CD4-positive, alpha-beta T cell treated with Interleukin-4 for 1 hour (primary cell): Measurements from ENCODE around the gene CDKL2.
"Not testable (repeated sequence)": the region's sequence is repeated elsewhere in the genome, so short reads cannot be mapped to it uniquely, and the experiment has no call there.

ENCODE experiments used
- DNase-seq, 2 donors: peaks; one replicate each; pipeline ENCODE4 v3.0.0-alpha.2; 2020 to 2022

Gene CDKL2

GRCh38 chr4:75630174-75630936 lies at the start of gene CDKL2:
Gene CDKL2 (minus strand): TSS chr4:75630528. CDS start chr4:75625988, 4,540 bp downstream.
- peak; percentile 92 to 94 for DNase-seq

- DNase-seq, result no peak
Observed at GRCh38 chr4:75678965-75679364, 48.6 kb upstream of the CDKL2 start.

- no peak for DNase-seq
Observed at GRCh38 chr4:75678473-75678872, 48.1 kb upstream of the CDKL2 start.

GRCh38 chr4:75675004-75675531 lies 44.7 kb upstream of the CDKL2 start:
- no peak for DNase-seq

- no peak for DNase-seq
Observed at GRCh38 chr4:75673959-75674328, 43.6 kb upstream of the CDKL2 start.

GRCh38 chr4:75673027-75673958 lies 43.0 kb upstream of the CDKL2 start, which contains the start of gene G3BP2:
Gene G3BP2 (minus strand): TSS chr4:75673411. CDS start chr4:75662025, 11,386 bp downstream.
- DNase-seq, result peak; percentile 99

GRCh38 chr4:75672461-75673026 lies 42.2 kb upstream of the CDKL2 start:
- peak; percentile 80 to 81 for DNase-seq

- no peak for DNase-seq
Observed at GRCh38 chr4:75671802-75672421, 41.6 kb upstream of the CDKL2 start.

- DNase-seq, result no peak
Observed at GRCh38 chr4:75668596-75668995, 38.3 kb upstream of the CDKL2 start.

- not testable (repeated sequence) for DNase-seq
Observed at GRCh38 chr4:75667636-75668035, 37.3 kb upstream of the CDKL2 start.

- no peak for DNase-seq
Observed at GRCh38 chr4:75666299-75666698, 36.0 kb upstream of the CDKL2 start.

- DNase-seq, result not testable (repeated sequence)
Observed at GRCh38 chr4:75664604-75665003, 34.3 kb upstream of the CDKL2 start.

GRCh38 chr4:75662626-75663025 lies 32.3 kb upstream of the CDKL2 start:
- no peak for DNase-seq

GRCh38 chr4:75660491-75660890 lies 30.2 kb upstream of the CDKL2 start:
- no peak for DNase-seq

GRCh38 chr4:75659512-75660031 lies 29.2 kb upstream of the CDKL2 start:
- DNase-seq, result no peak

- no peak for DNase-seq
Observed at GRCh38 chr4:75658876-75659275, 28.5 kb upstream of the CDKL2 start.

- DNase-seq, result peak; percentile 29 to 79
Observed at GRCh38 chr4:75655562-75655961, 25.2 kb upstream of the CDKL2 start.

GRCh38 chr4:75654905-75655304 lies 24.6 kb upstream of the CDKL2 start:
- DNase-seq, result peak in 1 of 2 donors; percentile 62

- no peak for DNase-seq
Observed at GRCh38 chr4:75653845-75654503, 23.6 kb upstream of the CDKL2 start.

- DNase-seq, result no peak
Observed at GRCh38 chr4:75644095-75644494, 13.8 kb upstream of the CDKL2 start.

GRCh38 chr4:75643651-75644050 lies 13.3 kb upstream of the CDKL2 start:
- DNase-seq, result no peak
